ENCODE results near the gene TMPRSS3.

The TMPRSS3 gene

GRCh38 chr21:42391297-42391696, 4.6 kb downstream of the TMPRSS3 start:
- DNase-seq (ENCODE audit: low read depth), result no peak
- no peak overlapping the region for H3K4me3 ChIP-seq (ENCODE audit: low read depth, low read length)
- TF ChIP-seq CTCF (IDR thresholded peaks at IDR 0.05; ENCODE audit: insufficient read depth, low read depth, low read length, missing control alignments), result no peak

- no peak overlapping the region for H3K4me3 ChIP-seq (ENCODE audit: low read depth, low read length)
- TF ChIP-seq CTCF (IDR thresholded peaks at IDR 0.05; ENCODE audit: insufficient read depth, low read depth, low read length, missing control alignments), result no peak
- no peak for DNase-seq (ENCODE audit: low read depth)
Observed at GRCh38 chr21:42390696-42391095, 5.2 kb downstream of the TMPRSS3 start.

GRCh38 chr21:42390193-42390592, 5.7 kb downstream of the TMPRSS3 start:
- TF ChIP-seq CTCF (IDR thresholded peaks at IDR 0.05; ENCODE audit: insufficient read depth, low read depth, low read length, missing control alignments), result no peak
- DNase-seq (ENCODE audit: low read depth), result no peak
- no peak overlapping the region for H3K4me3 ChIP-seq (ENCODE audit: low read depth, low read length)

GRCh38 chr21:42389449-42389835, 6.4 kb downstream of the TMPRSS3 start:
- no peak overlapping the region for H3K4me3 ChIP-seq (ENCODE audit: low read depth, low read length)
- TF ChIP-seq CTCF (IDR thresholded peaks at IDR 0.05; ENCODE audit: insufficient read depth, low read depth, low read length, missing control alignments), result no peak
- no peak for DNase-seq (ENCODE audit: low read depth)

- no peak for TF ChIP-seq CTCF (IDR thresholded peaks at IDR 0.05; ENCODE audit: insufficient read depth, low read depth, low read length, missing control alignments)
- peak; percentile 53 for DNase-seq (ENCODE audit: low read depth)
- no peak overlapping the region for H3K4me3 ChIP-seq (ENCODE audit: low read depth, low read length)
Observed at GRCh38 chr21:42388740-42389448, 7.0 kb downstream of the TMPRSS3 start.

GRCh38 chr21:42387843-42388340, 8.0 kb downstream of the TMPRSS3 start:
- no peak overlapping the region for H3K4me3 ChIP-seq (ENCODE audit: low read depth, low read length)
- no peak for DNase-seq (ENCODE audit: low read depth)
- TF ChIP-seq CTCF (IDR thresholded peaks at IDR 0.05; ENCODE audit: insufficient read depth, low read depth, low read length, missing control alignments), result no peak

GRCh38 chr21:42387164-42387563, 8.7 kb downstream of the TMPRSS3 start:
- no peak for DNase-seq (ENCODE audit: low read depth)
- TF ChIP-seq CTCF (IDR thresholded peaks at IDR 0.05; ENCODE audit: insufficient read depth, low read depth, low read length, missing control alignments), result no peak
- no peak overlapping the region for H3K4me3 ChIP-seq (ENCODE audit: low read depth, low read length)
